Naive thymus-derived CD4-positive, alpha-beta T cell (primary cell): Measurements from ENCODE around the gene FAM228B. TPM values are rescaled to one million over a fixed set of nuclear protein-coding genes. Genes with fewer than 3 reads are reported as not detected.

Experiments used
- ATAC-seq: fragments of 150-1000 bp; cut with Tn5 transposase; 2 replicates; pipeline ENCODE4 v1.10.0; 2021; ENCODE audit warnings: mild to moderate bottlenecking, moderate library complexity
- CTCF ChIA-PET: fragments of 350-600 bp; sonication (Branson Sonifier 250); formaldehyde crosslinking; loops from one replicate; lab custom pipeline; 2021; ENCODE audit warnings: antibody characterized with exemption; lab: Charles Lee
- POLR2A ChIA-PET: fragments of 350-600 bp; sonication (Branson Sonifier 250); formaldehyde crosslinking; loops from one replicate; lab custom pipeline; 2021; ENCODE audit warnings: antibody characterized with exemption, inconsistent platforms; lab: Charles Lee
- DNase-seq, 9 donors: peaks; one replicate each; pipeline versions ENCODE4 v3.0.0 to v3.0.0-alpha.2; 2020 to 2022; ENCODE audit warnings: mixed read lengths in 1 of 9
- H3K27ac ChIP-seq: one replicate; pipeline ENCODE4 v1.7.0; 2013; ENCODE audit warnings: mild to moderate bottlenecking, low read depth, low read length, moderate library complexity
- H3K27me3 ChIP-seq, 2 donors: one replicate each; pipeline ENCODE4 v1.7.0; 2013; ENCODE audit warnings: low read length in 2 of 2, mild to moderate bottlenecking in 2 of 2, moderate library complexity in 2 of 2; ENCODE audit not compliant: control insufficient read depth in 2 of 2, insufficient read depth in 2 of 2
- H3K36me3 ChIP-seq, 3 experiments: 1 replicate in 2 of 3; 2 replicates in 1 of 3; pipeline ENCODE4 v1.7.0; 2013; ENCODE audit warnings: low read length in 3 of 3, mild to moderate bottlenecking in 3 of 3, moderate library complexity in 1 of 3; ENCODE audit not compliant: insufficient read depth in 3 of 3, control insufficient read depth in 2 of 3
- H3K4me1 ChIP-seq, 2 donors: one replicate each; pipeline ENCODE4 v1.7.0; 2013; ENCODE audit warnings: low read length in 2 of 2, mild to moderate bottlenecking in 2 of 2, moderate library complexity in 1 of 2; ENCODE audit not compliant: control insufficient read depth in 2 of 2, insufficient read depth in 2 of 2
- H3K4me3 ChIP-seq: 2 replicates; pipeline ENCODE4 v1.7.0; 2013; ENCODE audit warnings: mild to moderate bottlenecking, low read length
- H3K9me3 ChIP-seq, 3 experiments: 1 replicate in 2 of 3; 2 replicates in 1 of 3; pipeline ENCODE4 v1.7.0; 2013; ENCODE audit warnings: low read length in 3 of 3; ENCODE audit not compliant: control insufficient read depth in 2 of 3
- H3K27ac Mint-ChIP-seq, 9 donors: one replicate each; pipeline ENCODE4 v1.8.0; 2020 to 2022; ENCODE audit warnings: mixed read lengths in 9 of 9, mild to moderate bottlenecking in 8 of 9, moderate library complexity in 5 of 9, inconsistent platforms in 2 of 9
- H3K27me3 Mint-ChIP-seq, 5 donors: one replicate each; pipeline ENCODE4 v1.8.0; 2021 to 2022; ENCODE audit warnings: mixed read lengths in 5 of 5, mild to moderate bottlenecking in 1 of 5
- H3K36me3 Mint-ChIP-seq, 5 donors: one replicate each; pipeline ENCODE4 v1.8.0; 2020 to 2022; ENCODE audit warnings: mixed read lengths in 5 of 5, mild to moderate bottlenecking in 3 of 5, inconsistent platforms in 1 of 5
- H3K4me1 Mint-ChIP-seq, 7 donors: one replicate each; pipeline ENCODE4 v1.8.0; 2020 to 2022; ENCODE audit warnings: mixed read lengths in 7 of 7, mild to moderate bottlenecking in 3 of 7, inconsistent platforms in 1 of 7
- H3K4me3 Mint-ChIP-seq, 10 donors: one replicate each; pipeline ENCODE4 v1.8.0; 2020 to 2022; ENCODE audit warnings: mild to moderate bottlenecking in 10 of 10, mixed read lengths in 10 of 10, moderate library complexity in 6 of 10, inconsistent platforms in 2 of 10
- H3K9me3 Mint-ChIP-seq, 11 donors: one replicate each; pipeline ENCODE4 v1.8.0; 2020 to 2022; ENCODE audit warnings: mixed read lengths in 11 of 11, mild to moderate bottlenecking in 4 of 11, inconsistent platforms in 1 of 11, moderate library complexity in 1 of 11
- intact Hi-C, 2 donors: fragments of 100-400 bp; cut with micrococcal nuclease; formaldehyde crosslinking; loops; one replicate each; pipeline ENCODE4 v1.15.1; 2023
- polyA plus RNA-seq, 2 donors: library from polyadenylated mRNA; unstranded; fragments of 300-500 nt; fragmentation: Illumina TruSeq; gene quantifications; one replicate each; pipeline ENCODE4 v1.2.3, GENCODE V29; 2021
- total RNA-seq, 6 experiments: library from RNA in 5 of 6; stranded (reverse) in 5 of 6; gene quantifications; 1 replicate in 5 of 6; 2 replicates in 1 of 6; pipeline ENCODE4 v1.2.3 and lab custom pipeline; 2021 to 2026

The FAM228B gene
- total RNA-seq (10 to 100 TPM in 4 of 5 experiments, 1 to 10 TPM in 1; 7.8 to 27.5 (median 24.8) TPM), polyA plus RNA-seq (1 to 10 TPM; 5.2 to 9.5 TPM), total RNA-seq (lab: John Stamatoyannopoulos, UW) (6.5 reads per million, percentile 28 among the genes with 10 or more reads in this experiment)

DNA sequence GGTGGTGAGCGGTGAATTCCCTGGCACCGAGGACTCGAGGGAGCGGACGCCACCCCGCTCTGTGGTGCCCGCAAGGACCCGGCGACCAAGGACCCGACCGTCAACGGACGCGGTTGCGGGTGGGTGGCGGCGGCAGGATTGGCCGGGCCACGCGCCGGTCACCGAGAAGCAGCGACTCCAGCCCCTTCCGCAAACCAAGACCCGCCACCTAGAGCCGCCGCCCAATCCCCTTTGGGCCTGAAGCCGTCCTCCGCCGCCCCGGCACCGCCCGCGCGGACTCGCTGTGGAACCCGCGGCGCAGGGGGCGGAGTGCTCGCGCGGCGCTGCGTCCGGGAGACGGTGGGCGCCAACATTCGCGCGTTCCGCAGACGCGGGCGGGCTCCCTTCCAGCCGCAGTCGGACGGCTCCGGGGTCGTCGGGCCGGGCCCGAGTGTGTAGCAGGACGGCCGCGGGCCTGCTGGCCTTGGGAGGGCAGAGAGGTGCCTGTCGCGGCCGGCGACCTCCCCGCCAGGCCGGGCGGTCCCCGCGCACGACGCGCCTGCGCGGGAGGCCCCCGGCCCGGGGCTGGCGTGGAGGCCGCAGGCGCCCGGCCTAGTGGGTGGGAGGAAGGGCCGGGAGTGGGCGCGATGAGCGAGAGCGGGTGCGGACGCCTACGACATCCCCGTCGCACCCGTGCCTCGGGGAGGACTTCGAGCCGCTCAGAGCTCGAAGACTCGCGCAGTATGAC, at the start of gene FAM228B, which contains the start of gene PFN4:
FAM228B (plus strand) TSS at position 275 of the 727 bp plus-strand sequence. CDS start 893 bp downstream, outside the sequence.
PFN4 (minus strand) TSS at position 140 of the 727 bp plus-strand sequence. CDS start 799 bp downstream, outside the sequence.
- Histone ChIP-seq H3K36me3 (no peaks in the 10 kb centered on the region), H3K27ac (peak within 1 kb of the TSS; percentile 49), H3K4me3 (peak within 1 kb of the TSS; percentile 56), H3K9me3 (no peaks in the 10 kb centered on the region), H3K4me1 (peaks cover 0 to 5% of the 10 kb centered on the region in 2 donors), H3K27me3 (no peaks in the 10 kb centered on the region)
- intact Hi-C loops = loop anchor here in 1 of 2 donors (1.0 to 5.0 kb wide), 2 partner anchors 47 to 76 kb away; partner anchors contain the start of genes FKBP1B, SF3B6 and WDCP
- no peaks in the 10 kb centered on the region for H3K9me3 Mint-ChIP-seq
- peak within 1 kb of the TSS; percentile 36 to 79 (median 67) for H3K27ac Mint-ChIP-seq
- CTCF ChIA-PET = interaction anchor here (0.6 kb wide), 1 partner anchor 24 kb away, joined by 3 read pairs; no protein-coding TSS in a partner anchor
- POLR2A ChIA-PET = no interaction called here
- H3K36me3 Mint-ChIP-seq = peaks cover 0 to 7% (median 6%) of the 10 kb centered on the region in 5 donors
- H3K4me1 Mint-ChIP-seq = peaks cover 10 to 15% (median 15%) of the 10 kb centered on the region in 7 donors
- H3K27me3 Mint-ChIP-seq = peaks cover 0 to 2% (median 0%) of the 10 kb centered on the region in 5 donors
- peak; percentile 93 for ATAC-seq
- DNase-seq = peak; percentile 12 to 76 (median 36)
- peak within 1 kb of the TSS; percentile 74 to 91 (median 82) for H3K4me3 Mint-ChIP-seq

DNA sequence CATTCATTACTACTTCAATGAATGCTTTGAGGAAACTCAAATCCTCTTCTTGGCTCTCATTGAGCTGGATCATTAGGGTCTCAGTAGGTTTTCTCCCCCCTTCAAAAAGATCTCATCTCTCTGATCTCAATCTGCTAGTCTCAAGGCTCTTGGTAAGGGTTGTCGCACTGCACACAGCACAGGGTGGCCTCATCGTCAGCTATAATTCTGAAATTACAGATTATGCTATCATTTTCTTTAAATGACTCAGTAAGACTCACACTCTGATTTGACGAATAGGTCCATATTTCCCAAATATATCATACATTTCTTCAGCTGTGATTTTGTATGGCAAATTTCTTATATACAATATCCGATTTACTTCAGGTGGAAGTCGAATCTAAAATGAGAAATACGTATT, 49.5 kb upstream of the FAM228B start:
- peaks cover 0 to 8% (median 6%) of the 10 kb centered on the region in 5 donors for H3K36me3 Mint-ChIP-seq
- intact Hi-C loops = no loop called here
- Histone ChIP-seq H3K27ac (no peak overlapping the region), H3K9me3 (no peaks in the 10 kb centered on the region), H3K36me3 (peaks cover 4 to 33% (median 13%) of the 10 kb centered on the region in 3 experiments), H3K4me1 (peaks cover 13 to 21% of the 10 kb centered on the region in 2 donors), H3K27me3 (no peaks in the 10 kb centered on the region), H3K4me3 (no peak overlapping the region)
- peak overlapping the region in 3 of 9 donors; percentile 12 to 99 (median 48) for H3K27ac Mint-ChIP-seq
- no peak for DNase-seq
- ChIA-PET POLR2A (interaction anchor here (0.7 to 1.3 kb wide), 3 partner anchors 9 to 147 kb away, joined by 3 to 5 read pairs (median 5); partner anchors contain the start of genes ATAD2B and WDCP), CTCF (no interaction called here)
- peak overlapping the region in 5 of 10 donors; percentile 3 to 97 (median 29) for H3K4me3 Mint-ChIP-seq
- H3K9me3 Mint-ChIP-seq = no peaks in the 10 kb centered on the region
- peaks cover 14 to 47% (median 42%) of the 10 kb centered on the region in 7 donors for H3K4me1 Mint-ChIP-seq
- H3K27me3 Mint-ChIP-seq = no peaks in the 10 kb centered on the region
- ATAC-seq = no peak

DNA sequence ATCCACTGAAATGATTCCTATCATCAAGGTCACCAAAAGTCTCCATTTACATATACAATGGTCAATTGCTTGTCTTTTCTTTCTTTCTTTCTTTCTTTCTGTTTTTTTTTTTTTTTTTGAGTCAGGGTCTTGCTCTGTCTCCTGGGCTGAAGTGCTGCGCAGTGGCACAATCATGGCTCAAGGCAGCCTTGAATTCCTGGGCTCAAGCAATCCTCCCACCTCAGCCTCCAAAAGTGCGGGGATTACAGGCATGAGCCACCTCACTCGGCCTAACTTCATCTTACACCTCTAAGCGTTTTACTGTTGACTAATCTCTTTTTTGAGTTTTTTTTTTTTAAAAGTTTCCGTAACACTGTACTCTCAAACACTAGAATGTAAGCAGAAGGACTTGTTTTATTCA, 48.0 kb upstream of the FAM228B start:
- peak overlapping the region; percentile 97 for H3K4me3 ChIP-seq
- H3K36me3 Mint-ChIP-seq = peaks cover 0 to 12% (median 4%) of the 10 kb centered on the region in 5 donors
- ATAC-seq (no peak), DNase-seq (no peak)
- H3K27me3 ChIP-seq = no peaks in the 10 kb centered on the region
- intact Hi-C loops = loop anchor here (5.0 kb wide), 4 partner anchors 543 to 1957 kb away; partner anchors contain the start of genes DTNB (in 1 of the 2) and RAB10 (in 1 of the 2)
- H3K27ac ChIP-seq = peak overlapping the region; percentile 78
- no peaks in the 10 kb centered on the region for H3K9me3 ChIP-seq
- ChIA-PET POLR2A (interaction anchor here (1.4 to 2.8 kb wide), 4 partner anchors 9 to 149 kb away, joined by 6 to 49 read pairs (median 14); partner anchors contain the start of genes ATAD2B, FKBP1B and WDCP), CTCF (interaction anchor here (1.8 kb wide), 1 partner anchor 28 kb away, joined by 8 read pairs; the partner anchor contains the start of gene WDCP)
- H3K4me3 Mint-ChIP-seq = peak overlapping the region; percentile 93 to 99 (median 98)
- no peaks in the 10 kb centered on the region for H3K27me3 Mint-ChIP-seq
- H3K27ac Mint-ChIP-seq = peak overlapping the region; percentile 96 to 99 (median 99)
- peaks cover 14 to 47% (median 42%) of the 10 kb centered on the region in 7 donors for H3K4me1 Mint-ChIP-seq
- H3K4me1 ChIP-seq = peaks cover 13 to 21% of the 10 kb centered on the region in 2 donors
- H3K36me3 ChIP-seq = peaks cover 3 to 21% (median 4%) of the 10 kb centered on the region in 3 experiments
- H3K9me3 Mint-ChIP-seq = no peaks in the 10 kb centered on the region

DNA sequence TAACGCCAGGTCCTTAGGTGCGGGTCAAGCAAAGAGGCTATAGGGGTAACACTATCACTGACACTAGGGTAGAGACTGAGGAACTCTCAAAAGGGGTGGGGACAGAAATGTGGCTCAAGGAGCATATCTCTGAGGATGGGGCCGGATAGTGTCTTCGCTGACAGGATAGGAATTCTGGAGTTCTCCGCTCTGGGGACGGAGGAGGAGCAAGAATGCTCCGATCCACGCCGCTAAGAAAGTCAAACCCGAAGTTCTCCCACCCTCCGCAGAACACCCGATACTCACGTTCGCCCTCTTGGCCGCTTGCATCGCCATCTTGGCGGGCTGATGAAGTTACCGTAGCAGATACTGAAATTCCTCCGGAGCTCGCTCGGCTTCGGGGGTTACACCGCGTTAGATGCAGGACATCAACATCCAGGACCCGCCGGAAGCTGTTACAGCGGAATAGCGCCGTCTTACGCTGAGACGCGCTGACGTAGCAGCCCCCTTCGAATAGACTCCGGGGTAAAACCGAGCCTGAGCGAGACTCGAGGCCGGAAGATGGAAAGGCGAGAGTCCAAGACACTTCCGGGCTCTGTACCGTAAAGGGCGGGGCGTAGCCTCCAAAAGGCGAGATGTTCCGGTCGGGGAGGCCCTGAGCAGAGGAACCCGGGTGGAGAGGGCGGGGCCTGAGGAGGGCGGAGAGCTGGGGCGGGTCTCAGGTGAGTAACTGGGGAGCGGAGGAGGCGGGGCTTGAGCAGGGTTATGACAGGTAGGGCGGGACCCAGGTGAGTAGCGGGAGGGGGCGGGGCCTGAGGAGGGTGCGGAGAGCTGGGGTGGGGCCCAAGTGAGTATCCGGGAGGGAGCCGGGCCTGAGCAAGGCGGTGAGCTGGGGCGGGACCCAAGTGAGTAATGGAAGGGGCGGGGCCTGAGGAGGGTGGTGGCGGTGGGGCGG, 47.1 kb upstream of the FAM228B start, which contains the start of gene SF3B6:
SF3B6 (minus strand) TSS at position 412 of the 934 bp plus-strand sequence; CDS start at position 315, 97 bp downstream.
- peak; percentile 89 for ATAC-seq
- ChIA-PET POLR2A (interaction anchor here (0.6 to 2.8 kb wide), 16 partner anchors 10 to 1301 kb away, joined by 3 to 49 read pairs (median 4); partner anchors contain the start of genes ATAD2B, FKBP1B, ITSN2 and UBXN2A), CTCF (interaction anchor here (1.0 to 1.8 kb wide), 4 partner anchors 9 to 253 kb away, joined by 4 to 8 read pairs (median 6); partner anchors contain the start of genes ATAD2B, TP53I3 and WDCP)
- Histone ChIP-seq H3K4me3 (peak within 1 kb of the TSS; percentile 97), H3K36me3 (peaks cover 0 to 16% (median 4%) of the 10 kb centered on the region in 3 experiments), H3K27me3 (no peaks in the 10 kb centered on the region), H3K4me1 (peaks cover 13 to 21% of the 10 kb centered on the region in 2 donors), H3K27ac (peak within 1 kb of the TSS; percentile 78), H3K9me3 (no peaks in the 10 kb centered on the region)
- Mint-ChIP-seq H3K4me3 (peak within 1 kb of the TSS; percentile 93 to 99 (median 98)), H3K9me3 (no peaks in the 10 kb centered on the region), H3K27ac (peak within 1 kb of the TSS; percentile 96 to 99 (median 99)), H3K27me3 (no peaks in the 10 kb centered on the region), H3K4me1 (peaks cover 14 to 47% (median 42%) of the 10 kb centered on the region in 7 donors), H3K36me3 (peaks cover 0 to 16% (median 4%) of the 10 kb centered on the region in 5 donors)
- intact Hi-C loops = loop anchor here (1.0 to 5.0 kb wide), 18 partner anchors 8 to 1956 kb away; partner anchors contain the start of genes ATAD2B (in 2 of the 2), ITSN2 (in 2 of the 2), TP53I3 (in 2 of the 2) and UBXN2A (in 2 of the 2)
- peak; percentile 97 to 100 (median 100) for DNase-seq

DNA sequence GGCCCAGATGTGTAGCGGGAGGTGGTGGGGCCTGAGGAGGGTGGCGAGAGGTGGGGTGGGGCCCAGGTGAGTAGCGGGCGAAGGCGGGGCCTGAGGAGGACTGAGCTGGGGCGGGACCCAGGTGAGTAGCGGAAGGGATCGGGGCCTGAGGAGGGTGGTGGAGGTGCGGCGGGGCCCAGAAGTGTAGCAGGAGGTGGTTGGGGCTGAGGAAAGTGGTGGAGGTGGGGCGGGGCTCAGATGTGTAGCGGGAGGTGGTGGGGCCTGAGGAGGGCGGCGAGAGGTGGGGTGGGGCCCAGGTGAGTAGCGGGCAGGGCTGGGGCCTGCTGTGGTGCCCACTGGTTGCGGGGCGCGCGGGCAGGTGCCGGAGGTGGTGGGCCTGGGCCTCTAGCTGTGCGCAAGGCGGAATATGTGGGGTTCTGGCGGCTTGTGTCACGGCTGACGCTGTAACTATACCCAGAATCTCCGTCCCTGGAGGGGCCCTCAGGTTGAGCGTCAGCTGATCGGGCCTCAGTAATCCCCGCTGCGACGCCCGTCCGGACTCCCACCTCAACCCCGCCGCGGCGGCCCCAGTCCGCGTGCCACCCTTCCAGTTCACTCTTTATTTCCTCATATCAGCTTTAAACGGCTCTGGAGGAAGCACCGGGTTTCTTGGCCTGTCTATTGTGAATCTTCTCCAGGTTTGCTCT, 46.3 kb upstream of the FAM228B start:
- Mint-ChIP-seq H3K9me3 (no peaks in the 10 kb centered on the region), H3K36me3 (peaks cover 0 to 21% (median 4%) of the 10 kb centered on the region in 5 donors), H3K4me3 (peak overlapping the region; percentile 93 to 99 (median 98)), H3K27me3 (no peaks in the 10 kb centered on the region), H3K27ac (peak overlapping the region; percentile 96 to 99 (median 99)), H3K4me1 (peaks cover 14 to 47% (median 42%) of the 10 kb centered on the region in 7 donors)
- ATAC-seq = no peak
- Histone ChIP-seq H3K4me3 (peak overlapping the region; percentile 97), H3K9me3 (no peaks in the 10 kb centered on the region), H3K27me3 (no peaks in the 10 kb centered on the region), H3K4me1 (peaks cover 13 to 21% of the 10 kb centered on the region in 2 donors), H3K36me3 (peaks cover 0 to 10% (median 4%) of the 10 kb centered on the region in 3 experiments), H3K27ac (peak overlapping the region; percentile 78)
- DNase-seq = no peak
- POLR2A ChIA-PET = interaction anchor here (0.6 to 2.8 kb wide), 13 partner anchors 10 to 1300 kb away, joined by 3 to 49 read pairs (median 4); partner anchors contain the start of genes ATAD2B, ITSN2, UBXN2A and WDCP
- CTCF ChIA-PET = interaction anchor here (1.0 to 1.8 kb wide), 4 partner anchors 8 to 253 kb away, joined by 4 to 8 read pairs (median 6); partner anchors contain the start of genes ATAD2B, TP53I3 and WDCP
- intact Hi-C loops = loop anchor here (1.0 to 5.0 kb wide), 18 partner anchors 7 to 1955 kb away; partner anchors contain the start of genes ATAD2B (in 2 of the 2), ITSN2 (in 2 of the 2), TP53I3 (in 2 of the 2) and UBXN2A (in 2 of the 2)
